Measurements from ENCODE around the gene ZFP3. TPM values are rescaled to one million over a fixed set of nuclear protein-coding genes. Genes with fewer than 3 reads are reported as not detected.

Gene ZFP3
- total RNA-seq, 1 experiment from 2014 or later = 0.11 TPM

DNA sequence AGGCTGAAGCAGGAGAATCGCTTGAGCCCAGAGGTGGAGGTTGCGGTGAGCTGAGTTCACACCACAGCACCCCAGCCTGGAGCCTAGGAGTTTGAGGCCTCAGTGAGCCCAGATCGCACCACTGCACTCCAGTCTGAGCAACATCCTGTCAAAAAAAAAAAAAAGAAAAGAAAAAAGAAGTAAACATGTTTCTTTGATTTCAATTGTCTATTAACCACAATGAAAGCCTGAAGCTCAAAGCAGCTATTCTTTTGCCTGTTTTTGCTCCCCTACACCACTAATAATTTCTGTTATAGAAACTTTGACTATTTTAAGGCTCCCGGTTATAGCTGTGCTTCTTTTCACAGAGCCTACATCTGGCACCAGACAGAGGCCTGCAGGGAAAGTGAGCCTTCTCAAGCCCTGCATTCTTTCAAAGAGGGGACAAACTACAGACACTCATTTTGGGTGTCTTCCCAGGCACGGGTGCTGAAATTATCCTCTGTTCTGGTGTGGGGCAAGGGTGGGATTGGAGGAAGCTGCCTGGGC is 28.9 kb upstream of the ZFP3 start:
- Histone ChIP-seq H3K9ac (ENCODE audit: extremely low read depth, insufficient read length, low read length) (no peak overlapping the region), H3K23ac (ENCODE audit: insufficient read length, low read depth, low read length) (no peak overlapping the region), H3K23me2 (ENCODE audit: insufficient read length, low read depth, low read length, poor library complexity, severe bottlenecking) (no peaks in the 10 kb centered on the region), H4K5ac (ENCODE audit: insufficient read length, low read depth, low read length) (no peak overlapping the region), H2BK120ac (ENCODE audit: low read depth, low read length, poor library complexity, severe bottlenecking) (no peak overlapping the region), H2BK15ac (ENCODE audit: low read depth, low read length) (no peak overlapping the region), H2AFZ (ENCODE audit: low read length) (no peak overlapping the region), H4K8ac (replicated peaks; ENCODE audit: insufficient read length, low read depth, low read length) (no peak overlapping the region), H3K14ac (ENCODE audit: insufficient read depth, low read length) (no peak overlapping the region), H3K79me1 (ENCODE audit: insufficient read depth, low read depth, low read length, poor library complexity, severe bottlenecking) (no peaks in the 10 kb centered on the region), H3K27ac (ENCODE audit: insufficient read length, low read depth, low read length) (no peak overlapping the region), H3K56ac (ENCODE audit: insufficient read length, low read depth, low read length) (no peak overlapping the region), H3K18ac (ENCODE audit: insufficient read length, low read depth, low read length) (no peak overlapping the region), H2BK20ac (ENCODE audit: low read depth, low read length, poor library complexity, severe bottlenecking) (no peak overlapping the region), H3K4me2 (ENCODE audit: insufficient read depth, insufficient read length, low read length) (no peak overlapping the region), H2AK5ac (ENCODE audit: insufficient read length, low read length) (no peak overlapping the region), H3T11ph (ENCODE audit: low read length) (no peak overlapping the region), H3K79me2 (ENCODE audit: insufficient read depth, low read length) (no peaks in the 10 kb centered on the region), H3K27me3 (ENCODE audit: insufficient read depth, low read length) (no peaks in the 10 kb centered on the region), H2BK12ac (ENCODE audit: insufficient read length, low read depth, low read length) (no peak overlapping the region), H3K4me1 (ENCODE audit: insufficient read depth, low read length) (no peaks in the 10 kb centered on the region), H3K4ac (ENCODE audit: low read depth, low read length) (no peak overlapping the region), H4K91ac (ENCODE audit: insufficient read length, low read depth, low read length) (no peak overlapping the region), H4K20me1 (ENCODE audit: control insufficient read depth, insufficient read depth, insufficient read length) (no peaks in the 10 kb centered on the region), H3K9me3 (ENCODE audit: control insufficient read depth, low read depth, low read length) (no peaks in the 10 kb centered on the region), H2BK5ac (ENCODE audit: insufficient read length, low read length) (no peak overlapping the region)
- Mint-ChIP-seq H3K4me1 (no peaks in the 10 kb centered on the region), H3K27me3 (ENCODE audit: low read depth) (peaks cover 5% of the 10 kb centered on the region), H3K36me3 (ENCODE audit: insufficient read depth in 1 of 3, low read depth in 3 of 3) (no peaks in the 10 kb centered on the region; a peak in 1 of 7 replicates), H3K9me3 (no peaks in the 10 kb centered on the region; a peak in 1 of 5 replicates), H3K27ac (peak overlapping the region; percentile 44 to 64 (median 46); a peak in 4 of 7 replicates), H3K4me3 (no peak overlapping the region)
- no peak for TF ChIP-seq CTCF (conservative IDR thresholded peaks at IDR 0.05)
- WGBS (ENCODE audit: extremely low coverage, insufficient read length, low lambda C conversion rate) = no CpG with 5 or more reads among the region's 5 CpGs
- no peak for DNase-seq

All from H9 (cell line).